ENCODE data around the gene WBP11. TPM values are rescaled to one million over a fixed set of nuclear protein-coding genes. Genes with fewer than 3 reads are reported as not detected.

WBP11 gene
- total and polyA plus RNA-seq, 2 of the 13 experiments (the other 11 are each of a cell fraction or from before 2014, with no cell fraction given), result 7.6 to 31.0 TPM

- TF ChIP-seq UBTF (CRISPR knock-in tag; IDR thresholded peaks at IDR 0.05) (peak; percentile 65), ZNF788 (CRISPR knock-in tag; IDR thresholded peaks at IDR 0.05; ENCODE audit: borderline replicate concordance) (0 out of 2 replicates have a peak, but pooled peaks have one; percentile 15), TFDP1 (CRISPR knock-in tag; IDR thresholded peaks at IDR 0.05; ENCODE audit: borderline replicate concordance) (0 out of 2 replicates have a peak, but pooled peaks have one; percentile 29), SIN3A (IDR thresholded peaks at IDR 0.05; ENCODE audit: borderline replicate concordance, low read depth, low read length) (peak; percentile 21; the same call in 1 of the 2 replicates), HMGXB4 (CRISPR knock-in tag; IDR thresholded peaks at IDR 0.05; ENCODE audit: borderline replicate concordance in 1 of 2, low read depth in 1 of 2) (peak; percentile 27 to 37; a peak in 1 of 4 replicates), MXI1 (IDR thresholded peaks at IDR 0.05; ENCODE audit: borderline replicate concordance, low read depth, low read length) (peak; percentile 21; the same call in 1 of the 3 replicates), ZFP91 (CRISPR knock-in tag; IDR thresholded peaks at IDR 0.05; ENCODE audit: borderline replicate concordance) (peak; percentile 69; the same call in 1 of the 2 replicates)
These were observed 29.0 kb downstream of the WBP11 start (continued) for GRCh38 chr12:14774074-14774905.
